Measurements from ENCODE around the gene ZDHHC5. TPM values are rescaled to one million over a fixed set of nuclear protein-coding genes. Genes with fewer than 3 reads are reported as not detected.
"Not testable (repeated sequence)": the region's sequence is repeated elsewhere in the genome, so short reads cannot be mapped to it uniquely, and the experiment has no call there.

The ZDHHC5 gene
- total RNA-seq, 1 experiment from 2014 or later, result 26.7 TPM

DNA sequence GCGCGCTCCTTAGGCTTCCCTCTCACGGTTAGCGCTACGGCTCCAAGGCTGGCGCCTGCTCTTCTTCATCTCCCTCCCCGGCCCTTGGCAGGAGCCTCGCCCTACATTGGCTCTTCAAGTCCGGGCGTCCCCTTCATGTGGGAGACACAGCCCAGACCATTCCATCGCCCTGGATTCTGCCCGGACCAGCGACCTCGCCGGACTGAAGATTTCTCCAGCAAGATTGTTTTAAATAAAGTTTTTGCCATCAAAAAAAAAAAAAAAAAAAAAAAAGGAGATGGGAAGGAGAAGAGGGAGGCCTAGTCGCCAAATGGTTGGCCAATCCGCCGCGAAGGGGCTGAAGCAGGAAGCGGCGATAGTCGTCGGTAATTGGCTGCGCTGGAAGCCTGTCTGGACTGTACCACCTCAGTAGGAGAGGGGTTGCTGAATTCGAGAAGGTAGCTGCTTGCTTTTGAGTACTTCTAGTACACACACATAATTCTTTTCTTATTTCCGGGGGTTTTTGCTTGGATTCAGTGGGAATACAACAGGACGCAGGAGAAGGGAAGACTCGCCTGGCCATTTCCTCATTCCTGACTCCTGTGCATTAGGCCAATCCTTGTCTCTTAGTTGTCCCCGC lies 688 bp upstream of the ZDHHC5 start:
- peaks cover 2% of the 10 kb centered on the region; the same call in 1 of the 2 replicates for H3K36me3 ChIP-seq (replicated peaks; ENCODE audit: control insufficient read depth, insufficient read depth, low read length)
- H3K4me3 ChIP-seq (ENCODE audit: insufficient read depth, low read depth, low read length), result peak overlapping the region; percentile 96
- H3K27me3 ChIP-seq (ENCODE audit: control insufficient read depth, insufficient read depth, low read length), result no peaks in the 10 kb centered on the region
- DNase-seq, result peak; percentile 95

DNA sequence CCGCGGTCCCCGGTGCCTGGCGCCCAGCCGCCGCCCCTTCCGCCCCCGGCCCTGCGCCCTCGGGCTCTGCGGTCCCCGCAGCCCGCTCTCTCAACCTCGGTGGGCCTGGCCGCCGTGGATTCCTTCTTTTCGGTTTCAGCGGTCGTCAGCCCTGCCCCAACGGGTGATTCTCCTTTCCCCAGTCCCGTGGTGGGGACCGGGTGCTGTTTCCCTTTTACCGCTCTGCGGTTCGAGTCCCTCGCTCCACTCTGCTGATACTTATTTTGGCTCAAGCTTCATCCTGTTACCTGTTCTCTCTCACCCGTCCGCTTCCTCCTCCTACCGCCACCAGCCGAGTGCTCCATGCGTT lies 494 bp downstream of the ZDHHC5 start:
- Histone ChIP-seq H3K4me3 (ENCODE audit: insufficient read depth, low read depth, low read length) (peak overlapping the region; percentile 96), H3K27me3 (ENCODE audit: control insufficient read depth, insufficient read depth, low read length) (no peaks in the 10 kb centered on the region), H3K36me3 (replicated peaks; ENCODE audit: control insufficient read depth, insufficient read depth, low read length) (peaks cover 6% of the 10 kb centered on the region)
- DNase-seq, result no peak

GRCh38 chr11:57674251-57674650 lies 6.3 kb downstream of the ZDHHC5 start:
- DNase-seq, result no peak
- no peaks in the 10 kb centered on the region for H3K27me3 ChIP-seq (ENCODE audit: control insufficient read depth, insufficient read depth, low read length)
- H3K4me3 ChIP-seq (ENCODE audit: insufficient read depth, low read depth, low read length), result no peak overlapping the region
- H3K36me3 ChIP-seq (replicated peaks; ENCODE audit: control insufficient read depth, insufficient read depth, low read length), result peaks cover 12% of the 10 kb centered on the region

GRCh38 chr11:57675176-57675941 lies 7.4 kb downstream of the ZDHHC5 start:
- DNase-seq, result no peak
- peaks cover 13% of the 10 kb centered on the region for H3K36me3 ChIP-seq (replicated peaks; ENCODE audit: control insufficient read depth, insufficient read depth, low read length)
- no peak overlapping the region for H3K4me3 ChIP-seq (ENCODE audit: insufficient read depth, low read depth, low read length)
- no peaks in the 10 kb centered on the region for H3K27me3 ChIP-seq (ENCODE audit: control insufficient read depth, insufficient read depth, low read length)

DNA sequence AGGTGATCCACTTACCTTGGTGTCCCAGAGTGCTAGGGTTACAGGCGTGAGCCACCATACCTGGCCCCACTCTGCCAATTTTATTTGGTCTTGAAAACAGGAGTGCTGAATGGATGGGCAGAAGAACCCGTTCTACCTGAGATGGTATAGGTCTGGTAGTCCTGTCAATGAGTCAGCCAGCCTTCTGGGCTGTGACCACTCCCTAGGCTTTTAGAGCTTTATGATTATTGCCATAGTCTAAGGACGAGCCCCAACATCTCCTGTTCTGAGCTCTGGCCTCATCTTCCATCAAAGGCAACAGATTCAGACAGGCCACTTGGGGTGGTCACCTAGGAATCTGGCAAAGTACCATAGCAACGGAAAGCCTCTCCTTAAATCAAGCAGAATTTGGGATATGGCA lies 11.5 kb downstream of the ZDHHC5 start:
- no peak for DNase-seq
- Histone ChIP-seq H3K4me3 (ENCODE audit: insufficient read depth, low read depth, low read length) (no peak overlapping the region), H3K36me3 (replicated peaks; ENCODE audit: control insufficient read depth, insufficient read depth, low read length) (peaks cover 6% of the 10 kb centered on the region), H3K27me3 (ENCODE audit: control insufficient read depth, insufficient read depth, low read length) (no peaks in the 10 kb centered on the region)

DNA sequence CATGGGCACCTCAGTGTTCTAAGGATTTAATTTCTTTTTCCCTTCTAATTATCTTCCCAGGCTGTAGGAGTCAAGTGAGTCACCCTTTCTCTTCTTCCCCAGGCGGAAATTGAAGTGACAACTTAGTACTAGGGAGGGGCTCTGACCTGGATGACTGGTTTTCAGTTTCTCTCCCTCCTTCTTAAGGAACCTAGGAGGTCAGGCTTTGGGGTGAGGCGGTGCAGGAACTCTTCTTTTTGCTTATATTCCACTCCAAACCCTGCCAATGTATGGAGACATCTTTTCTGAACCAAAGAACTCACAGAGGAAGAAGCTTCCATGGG lies 12.6 kb downstream of the ZDHHC5 start:
- no peak for DNase-seq
- Histone ChIP-seq H3K4me3 (ENCODE audit: insufficient read depth, low read depth, low read length) (no peak overlapping the region), H3K36me3 (replicated peaks; ENCODE audit: control insufficient read depth, insufficient read depth, low read length) (peaks cover 6% of the 10 kb centered on the region), H3K27me3 (ENCODE audit: control insufficient read depth, insufficient read depth, low read length) (no peaks in the 10 kb centered on the region)

DNA sequence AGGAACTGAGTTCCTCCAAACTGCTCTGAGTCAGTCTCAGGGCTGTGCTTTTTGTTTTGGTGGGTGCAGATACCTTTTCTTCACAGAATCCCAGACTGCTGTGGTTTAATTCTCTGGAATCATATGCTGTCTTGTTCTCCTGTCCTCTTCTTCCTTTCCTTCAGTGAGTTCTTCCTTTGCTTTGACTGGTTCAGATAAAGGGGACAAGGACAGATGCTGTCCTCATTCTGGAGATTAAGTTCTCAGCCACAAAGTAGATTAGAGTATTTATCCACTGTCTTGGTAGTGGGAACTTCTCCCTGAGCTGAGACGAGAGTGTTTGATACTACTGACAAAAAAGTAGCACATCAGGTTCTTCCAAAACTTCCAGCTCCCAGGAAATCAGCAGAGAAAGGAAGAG lies 13.3 kb downstream of the ZDHHC5 start:
- Histone ChIP-seq H3K36me3 (replicated peaks; ENCODE audit: control insufficient read depth, insufficient read depth, low read length) (peaks cover 5% of the 10 kb centered on the region), H3K27me3 (ENCODE audit: control insufficient read depth, insufficient read depth, low read length) (no peaks in the 10 kb centered on the region), H3K4me3 (ENCODE audit: insufficient read depth, low read depth, low read length) (no peak overlapping the region)
- DNase-seq, result no peak

GRCh38 chr11:57690474-57690873 lies 22.6 kb downstream of the ZDHHC5 start:
- not testable (repeated sequence) for H3K27me3 ChIP-seq (ENCODE audit: control insufficient read depth, insufficient read depth, low read length); H3K4me3 ChIP-seq (ENCODE audit: insufficient read depth, low read depth, low read length); DNase-seq
- peaks cover 40% of the 10 kb centered on the region for H3K36me3 ChIP-seq (replicated peaks; ENCODE audit: control insufficient read depth, insufficient read depth, low read length)

DNA sequence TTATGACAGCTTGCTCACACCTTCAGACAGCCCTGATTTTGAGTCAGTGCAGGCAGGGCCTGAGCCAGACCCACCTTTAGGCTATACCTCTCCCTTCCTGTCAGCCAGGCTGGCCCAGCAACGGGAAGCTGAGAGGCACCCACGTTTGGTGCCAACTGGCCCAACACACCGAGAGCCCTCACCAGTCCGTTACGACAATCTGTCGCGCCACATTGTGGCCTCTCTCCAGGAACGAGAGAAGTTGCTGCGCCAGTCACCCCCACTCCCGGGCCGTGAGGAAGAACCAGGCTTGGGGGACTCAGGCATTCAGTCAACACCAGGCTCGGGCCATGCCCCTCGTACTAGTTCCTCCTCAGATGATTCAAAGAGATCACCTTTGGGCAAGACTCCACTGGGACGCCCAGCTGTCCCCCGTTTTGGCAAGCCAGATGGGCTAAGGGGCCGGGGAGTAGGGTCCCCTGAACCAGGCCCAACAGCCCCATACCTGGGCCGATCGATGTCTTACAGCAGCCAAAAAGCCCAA lies 31.0 kb downstream of the ZDHHC5 start:
- no peak for DNase-seq
- no peak overlapping the region for H3K4me3 ChIP-seq (ENCODE audit: insufficient read depth, low read depth, low read length)
- H3K36me3 ChIP-seq (replicated peaks; ENCODE audit: control insufficient read depth, insufficient read depth, low read length), result peaks cover 41% of the 10 kb centered on the region
- H3K27me3 ChIP-seq (ENCODE audit: control insufficient read depth, insufficient read depth, low read length), result no peaks in the 10 kb centered on the region

- peaks cover 41% of the 10 kb centered on the region for H3K36me3 ChIP-seq (replicated peaks; ENCODE audit: control insufficient read depth, insufficient read depth, low read length)
- DNase-seq, result peak; percentile 49
- H3K27me3 ChIP-seq (ENCODE audit: control insufficient read depth, insufficient read depth, low read length), result no peaks in the 10 kb centered on the region
- no peak overlapping the region for H3K4me3 ChIP-seq (ENCODE audit: insufficient read depth, low read depth, low read length)
Observed at GRCh38 chr11:57699813-57700212, 31.9 kb downstream of the ZDHHC5 start.

GRCh38 chr11:57700425-57700824 lies 32.5 kb downstream of the ZDHHC5 start:
- Histone ChIP-seq H3K27me3 (ENCODE audit: control insufficient read depth, insufficient read depth, low read length) (no peaks in the 10 kb centered on the region), H3K4me3 (ENCODE audit: insufficient read depth, low read depth, low read length) (no peak overlapping the region), H3K36me3 (replicated peaks; ENCODE audit: control insufficient read depth, insufficient read depth, low read length) (peaks cover 39% of the 10 kb centered on the region)
- peak; percentile 49 for DNase-seq

GRCh38 chr11:57703341-57703740 lies 35.4 kb downstream of the ZDHHC5 start:
- Histone ChIP-seq H3K4me3 (ENCODE audit: insufficient read depth, low read depth, low read length) (no peak overlapping the region), H3K27me3 (ENCODE audit: control insufficient read depth, insufficient read depth, low read length) (no peaks in the 10 kb centered on the region), H3K36me3 (replicated peaks; ENCODE audit: control insufficient read depth, insufficient read depth, low read length) (peaks cover 26% of the 10 kb centered on the region)
- DNase-seq, result no peak

DNA sequence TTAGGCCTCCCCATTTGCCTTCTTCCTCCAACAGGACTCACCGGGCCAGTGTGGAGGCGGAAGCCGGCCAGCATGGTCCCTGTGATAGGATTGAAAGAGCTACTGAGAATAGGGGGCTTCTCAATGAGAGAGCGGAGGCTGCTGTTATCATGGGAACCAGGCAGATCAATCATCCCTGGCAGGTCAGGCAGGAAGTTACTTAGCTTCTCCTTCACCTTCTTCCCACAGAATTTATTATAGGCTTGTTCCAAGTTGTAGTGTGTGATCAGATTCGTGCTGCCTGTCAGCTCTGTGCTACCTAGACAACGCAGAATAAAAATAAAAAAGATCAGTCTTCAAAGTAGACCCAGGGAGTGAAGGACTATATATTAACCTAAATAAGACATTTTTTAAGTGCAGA lies 37.0 kb downstream of the ZDHHC5 start:
- no peak overlapping the region for H3K4me3 ChIP-seq (ENCODE audit: insufficient read depth, low read depth, low read length)
- peaks cover 11% of the 10 kb centered on the region for H3K36me3 ChIP-seq (replicated peaks; ENCODE audit: control insufficient read depth, insufficient read depth, low read length)
- DNase-seq, result no peak
- no peaks in the 10 kb centered on the region for H3K27me3 ChIP-seq (ENCODE audit: control insufficient read depth, insufficient read depth, low read length)

GRCh38 chr11:57705432-57705831 lies 37.5 kb downstream of the ZDHHC5 start:
- not testable (repeated sequence) for H3K27me3 ChIP-seq (ENCODE audit: control insufficient read depth, insufficient read depth, low read length); DNase-seq; H3K4me3 ChIP-seq (ENCODE audit: insufficient read depth, low read depth, low read length); H3K36me3 ChIP-seq (replicated peaks; ENCODE audit: control insufficient read depth, insufficient read depth, low read length)

- no peaks in the 10 kb centered on the region for H3K27me3 ChIP-seq (ENCODE audit: control insufficient read depth, insufficient read depth, low read length)
Observed at GRCh38 chr11:57709802-57710367, 42.0 kb downstream of the ZDHHC5 start.

More at GRCh38 chr11:57709802-57710367, 42.0 kb downstream of the ZDHHC5 start:
- no peak for DNase-seq
- Histone ChIP-seq H3K36me3 (replicated peaks; ENCODE audit: control insufficient read depth, insufficient read depth, low read length) (no peaks in the 10 kb centered on the region; the same call in 1 of the 2 replicates), H3K4me3 (ENCODE audit: insufficient read depth, low read depth, low read length) (no peak overlapping the region)
